Hepatic stellate cell (primary cell): ENCODE results near the gene GREM2.

ENCODE experiments used
- DNase-seq: peaks from one replicate; pipeline ENCODE4 v3.0.0; 2011; ENCODE audit warnings: low spot score

Gene GREM2

GRCh38 chr1:240611619-240612480 is at the start of gene GREM2:
TSS of gene GREM2 (minus strand) at chr1:240612155. CDS start at chr1:240493475, 118,680 bp downstream.
- peak; percentile 73 for DNase-seq

GRCh38 chr1:240658312-240658960 is 46.5 kb upstream of the GREM2 start:
- DNase-seq = peak; percentile 39

GRCh38 chr1:240656531-240656930 is 44.6 kb upstream of the GREM2 start:
- no peak for DNase-seq

GRCh38 chr1:240652961-240653409 is 41.0 kb upstream of the GREM2 start:
- no peak for DNase-seq

DNA sequence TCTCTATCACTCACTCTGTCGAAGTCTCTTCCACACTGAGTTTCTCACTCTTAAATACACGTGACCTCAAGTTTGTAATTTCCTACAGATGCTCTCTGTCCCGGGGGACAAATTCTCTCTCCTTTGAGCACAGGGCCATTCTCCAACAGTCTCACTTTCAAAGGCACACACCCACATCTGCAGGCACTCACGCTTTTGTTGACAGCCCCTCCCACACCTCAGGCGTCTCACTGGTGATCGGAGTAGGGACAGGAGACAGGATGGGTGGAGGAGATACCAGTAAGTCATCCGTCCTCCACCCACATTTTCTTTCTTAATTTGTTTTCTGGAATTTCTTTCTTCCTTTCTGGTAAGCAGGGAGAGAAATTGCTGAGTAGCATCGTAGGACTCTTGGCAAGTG is 40.6 kb upstream of the GREM2 start:
- DNase-seq = no peak

- DNase-seq = no peak
Observed at GRCh38 chr1:240650877-240651276, 38.9 kb upstream of the GREM2 start.

DNA sequence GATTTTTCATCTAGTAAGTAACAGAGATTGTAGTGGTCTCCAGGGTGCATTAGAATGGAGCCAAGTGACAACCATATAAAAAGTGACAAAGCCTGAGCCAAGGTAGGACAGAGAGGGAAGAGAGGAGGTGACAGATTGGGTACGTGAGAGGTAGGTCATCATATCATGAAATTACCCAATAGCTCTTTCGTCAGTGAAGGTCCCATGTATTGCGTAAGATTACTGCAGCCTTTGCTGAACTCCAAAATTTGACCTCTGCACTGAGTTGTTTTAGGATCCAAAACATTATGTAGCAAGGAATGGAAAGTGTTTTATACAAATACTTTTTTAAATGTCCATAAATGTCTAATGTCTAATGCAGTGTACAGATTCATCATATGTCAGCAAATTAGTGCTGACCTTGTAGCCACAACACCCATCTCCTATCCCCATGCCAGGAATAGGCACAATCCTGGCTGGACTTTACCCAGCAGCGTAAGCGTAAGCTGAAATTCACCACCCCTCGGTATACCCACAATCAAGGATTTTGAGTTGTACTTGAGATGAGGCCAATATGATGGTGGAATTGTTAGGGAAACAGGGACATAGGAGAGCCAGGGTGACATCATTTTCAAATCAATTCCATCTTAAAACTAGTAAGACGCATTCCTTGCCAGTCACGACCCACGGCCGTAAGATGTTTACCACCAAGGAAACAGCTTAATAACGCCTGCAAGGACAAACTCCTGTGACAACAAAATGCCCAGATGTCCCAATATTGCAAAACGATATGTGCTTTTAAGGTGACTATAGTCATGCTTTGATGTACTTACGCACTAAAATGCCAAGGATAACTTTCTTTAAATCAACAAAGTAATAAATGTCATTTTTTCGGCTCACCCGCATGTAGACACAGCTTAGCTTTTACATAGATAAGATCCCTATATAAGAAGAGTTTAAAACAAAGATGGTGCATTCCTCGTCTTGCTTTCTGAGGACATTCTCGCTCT is 38.1 kb upstream of the GREM2 start:
- no peak for DNase-seq

DNA sequence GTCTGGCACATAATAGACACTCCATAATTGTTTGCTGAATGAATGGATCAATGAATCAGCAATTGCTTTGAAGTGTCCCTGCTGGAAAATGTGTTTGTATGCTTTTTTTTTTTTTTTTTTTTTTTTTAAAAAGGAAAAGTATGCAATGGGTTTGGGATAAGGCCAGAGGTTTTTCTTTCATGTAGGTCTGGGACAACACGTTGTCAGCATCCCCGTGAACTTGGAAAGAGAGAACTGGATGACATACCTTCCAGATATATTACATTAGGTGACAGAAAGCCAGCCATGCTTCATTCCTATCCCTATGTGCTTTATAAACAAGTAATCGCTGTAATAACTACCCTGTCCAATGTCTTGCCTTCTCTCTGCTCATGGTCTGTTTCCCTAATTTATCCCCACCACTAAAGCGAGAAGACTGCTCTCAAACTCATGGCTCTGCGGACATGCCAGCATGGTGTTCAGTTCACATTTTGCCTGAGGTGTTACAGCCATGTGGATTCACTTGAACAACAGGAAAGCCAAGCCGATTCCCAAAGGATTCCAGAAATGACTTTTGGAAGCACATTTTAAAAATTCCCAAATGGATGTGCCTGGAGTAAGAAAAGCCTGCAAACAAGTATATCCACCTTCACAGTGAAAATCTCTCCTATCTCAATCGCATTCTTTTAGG is 34.8 kb upstream of the GREM2 start:
- no peak for DNase-seq

- no peak for DNase-seq
Observed at GRCh38 chr1:240644732-240645131, 32.8 kb upstream of the GREM2 start.

DNA sequence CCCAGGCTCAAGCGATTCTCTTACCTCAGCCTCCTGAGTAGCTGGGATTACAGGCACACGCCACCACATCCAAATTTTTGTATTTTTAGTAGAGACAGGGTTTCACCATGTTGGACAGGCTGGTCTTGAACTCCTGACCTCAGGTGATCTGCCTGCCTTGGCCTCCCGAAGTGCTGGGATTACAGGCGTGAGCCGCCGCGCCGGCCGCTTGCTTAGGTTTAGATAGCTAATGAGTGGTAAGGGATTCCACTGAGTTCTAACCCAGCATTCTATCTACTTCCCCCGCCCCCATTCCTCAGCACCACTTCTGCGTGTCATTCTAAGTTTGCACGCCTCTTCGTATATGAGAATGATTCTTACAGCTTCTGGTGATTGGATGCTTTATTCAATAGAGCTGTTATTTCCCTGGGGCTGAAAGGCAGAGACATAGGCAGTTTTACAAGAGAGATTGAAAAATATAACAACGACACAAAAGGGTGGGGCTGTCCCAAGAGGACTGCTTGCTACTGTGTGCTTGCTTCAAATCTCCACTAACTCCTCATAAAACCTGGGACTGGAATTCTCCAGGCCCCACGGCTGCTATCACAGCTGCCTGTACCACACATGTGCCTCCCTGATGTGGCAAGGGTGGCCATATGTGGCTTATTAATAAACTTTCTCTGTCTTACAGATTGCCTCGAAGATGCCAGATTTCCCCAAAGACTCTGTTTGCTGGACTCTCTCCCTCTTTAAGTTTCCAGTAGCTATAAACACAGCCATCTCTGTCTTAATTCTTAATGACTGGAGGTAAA is 23.7 kb upstream of the GREM2 start:
- DNase-seq = no peak

- DNase-seq = no peak
Observed at GRCh38 chr1:240630409-240630808, 18.5 kb upstream of the GREM2 start.

DNA sequence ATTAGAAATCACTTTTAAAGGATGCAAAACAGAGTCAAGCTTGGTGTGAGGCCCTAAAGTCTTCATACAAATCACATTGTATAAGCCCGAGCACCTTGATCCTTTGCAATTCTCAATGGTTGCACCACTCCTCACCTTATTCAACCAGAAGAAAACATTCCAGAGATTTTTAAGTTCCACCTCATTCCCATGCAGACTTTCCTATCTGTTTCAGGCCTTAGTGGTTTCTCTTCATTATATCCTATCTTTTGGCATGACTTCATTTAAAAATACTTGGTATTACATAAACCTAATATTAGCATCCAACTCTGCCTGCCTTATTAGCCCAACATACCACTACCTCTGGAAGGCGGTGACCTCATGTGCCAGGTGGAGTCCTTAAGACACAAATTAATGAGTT is 9.3 kb upstream of the GREM2 start:
- no peak for DNase-seq

GRCh38 chr1:240619906-240620621 is 8.1 kb upstream of the GREM2 start:
- DNase-seq = no peak

- no peak for DNase-seq
Observed at GRCh38 chr1:240619357-240619756, 7.4 kb upstream of the GREM2 start.

- DNase-seq = no peak
Observed at GRCh38 chr1:240618946-240619345, 7.0 kb upstream of the GREM2 start.

DNA sequence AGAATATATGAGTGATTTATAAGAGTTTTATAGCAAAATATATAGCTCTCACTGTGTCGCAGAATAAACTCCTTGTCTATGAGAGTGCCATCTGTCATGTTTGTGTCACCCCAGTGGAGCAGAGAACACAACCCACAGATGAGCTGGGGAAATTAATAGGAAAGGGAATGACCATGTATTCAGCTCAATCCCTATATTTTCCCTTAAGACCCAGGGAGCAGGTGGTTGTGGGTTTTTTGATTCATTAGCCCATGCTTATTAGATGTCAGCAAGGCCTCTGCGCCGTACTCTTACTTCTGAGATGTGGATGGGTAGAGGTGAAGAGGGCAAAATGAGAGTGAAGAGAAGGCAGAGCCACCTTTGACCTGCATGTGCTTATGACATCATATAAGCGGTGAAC is 4.1 kb upstream of the GREM2 start:
- DNase-seq = no peak

GRCh38 chr1:240613356-240614142 is 1.6 kb upstream of the GREM2 start:
- no peak for DNase-seq

GRCh38 chr1:240612811-240613210 is 856 bp upstream of the GREM2 start:
- DNase-seq = no peak

- no peak for DNase-seq
Observed at GRCh38 chr1:240611228-240611618, 732 bp downstream of the GREM2 start.
